Stomach smooth muscle (tissue), 2 donors: ENCODE measurements around the gene CCDC85C.
"Not testable (repeated sequence)": the region's sequence is repeated elsewhere in the genome, so short reads cannot be mapped to it uniquely, and the experiment has no call there.

Experiments
- H3K27ac ChIP-seq: one replicate; pipeline ENCODE4 v1.7.0; 2013; ENCODE audit warnings: mild to moderate bottlenecking, low read length, inconsistent platforms
- H3K27me3 ChIP-seq, 2 donors: one replicate each; pipeline ENCODE4 v1.7.0; 2013; ENCODE audit warnings: low read length in 2 of 2; ENCODE audit not compliant: insufficient read depth in 2 of 2, control insufficient read depth in 1 of 2
- H3K36me3 ChIP-seq, 2 donors: one replicate each; pipeline ENCODE4 v1.7.0; 2013; ENCODE audit warnings: low read length in 2 of 2; ENCODE audit not compliant: control insufficient read depth in 2 of 2, insufficient read depth in 2 of 2
- H3K4me1 ChIP-seq: one replicate; pipeline ENCODE4 v1.7.0; 2013; ENCODE audit warnings: low read length; ENCODE audit not compliant: control insufficient read depth, insufficient read depth
- H3K4me3 ChIP-seq, 2 donors: one replicate each; pipeline ENCODE4 v1.7.0; 2013; ENCODE audit warnings: low read length in 2 of 2
- H3K9ac ChIP-seq, 2 donors: one replicate each; pipeline ENCODE4 v1.7.0; 2013; ENCODE audit warnings: low read length in 2 of 2, mild to moderate bottlenecking in 1 of 2
- H3K9me3 ChIP-seq, 2 donors: one replicate each; pipeline ENCODE4 v1.7.0; 2013; ENCODE audit warnings: low read length in 2 of 2; ENCODE audit not compliant: control insufficient read depth in 2 of 2
- donor health status: healthy.
- donor health status: Pancreatic carcinoma.

Gene CCDC85C

DNA sequence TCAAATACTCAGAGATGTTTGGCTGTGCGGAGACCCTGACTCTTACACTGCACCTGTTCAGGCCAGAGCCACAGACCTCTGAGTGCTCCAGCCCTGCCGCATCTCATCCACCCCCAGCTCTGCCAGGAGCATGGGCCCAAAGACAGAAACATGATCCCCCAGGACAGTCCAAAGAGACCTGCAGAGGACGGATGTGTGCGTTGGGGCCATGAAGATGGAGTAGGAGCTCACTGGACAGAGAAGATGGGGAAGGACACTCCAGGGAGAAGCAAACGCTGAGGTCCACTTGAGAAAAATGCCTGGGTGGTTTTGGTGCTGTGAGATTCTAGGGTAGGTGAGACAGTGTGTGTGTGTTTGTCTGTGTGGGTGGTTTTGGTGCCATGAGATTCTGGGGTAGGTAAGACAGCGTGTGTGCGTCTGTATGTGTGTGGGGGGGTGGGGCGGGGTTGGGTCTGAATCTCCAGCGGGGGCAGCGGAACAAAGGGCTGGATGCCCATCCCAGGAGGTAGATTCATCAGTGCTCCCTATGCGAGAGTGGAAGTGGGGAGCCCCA, 40.1 kb upstream of the CCDC85C start:
- H3K4me3 ChIP-seq = no peak overlapping the region
- H3K36me3 ChIP-seq = no peaks in the 10 kb centered on the region
- H3K9ac ChIP-seq = no peak overlapping the region
- H3K4me1 ChIP-seq = peaks cover 15% of the 10 kb centered on the region
- no peak overlapping the region for H3K27ac ChIP-seq
- H3K27me3 ChIP-seq = peaks cover 0 to 4% of the 10 kb centered on the region in 2 donors
- H3K9me3 ChIP-seq = no peaks in the 10 kb centered on the region

DNA sequence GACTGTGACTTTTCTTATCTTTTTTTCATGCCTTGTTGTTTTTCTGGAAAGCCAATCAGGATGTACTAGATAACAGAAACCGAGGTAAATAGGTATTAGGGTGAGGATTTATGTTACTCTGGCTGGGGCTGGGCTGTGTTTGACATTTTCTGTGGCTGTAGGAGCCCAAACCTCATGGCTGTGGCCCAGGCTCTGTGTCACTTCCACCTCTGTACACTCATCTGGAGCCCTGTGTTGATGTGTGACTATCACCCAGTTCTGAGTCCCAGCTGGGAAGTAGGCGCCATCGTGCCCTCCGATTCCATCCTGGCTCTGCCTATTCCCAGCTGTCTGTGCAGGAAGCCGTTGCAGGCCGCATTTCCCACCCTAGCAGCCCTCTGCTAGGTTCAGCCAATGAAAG, 39.3 kb upstream of the CCDC85C start:
- Histone ChIP-seq H3K27me3 (peaks cover 0 to 4% of the 10 kb centered on the region in 2 donors), H3K36me3 (no peaks in the 10 kb centered on the region), H3K9me3 (no peaks in the 10 kb centered on the region), H3K4me1 (peaks cover 15% of the 10 kb centered on the region), H3K27ac (no peak overlapping the region), H3K9ac (no peak overlapping the region), H3K4me3 (no peak overlapping the region)

DNA sequence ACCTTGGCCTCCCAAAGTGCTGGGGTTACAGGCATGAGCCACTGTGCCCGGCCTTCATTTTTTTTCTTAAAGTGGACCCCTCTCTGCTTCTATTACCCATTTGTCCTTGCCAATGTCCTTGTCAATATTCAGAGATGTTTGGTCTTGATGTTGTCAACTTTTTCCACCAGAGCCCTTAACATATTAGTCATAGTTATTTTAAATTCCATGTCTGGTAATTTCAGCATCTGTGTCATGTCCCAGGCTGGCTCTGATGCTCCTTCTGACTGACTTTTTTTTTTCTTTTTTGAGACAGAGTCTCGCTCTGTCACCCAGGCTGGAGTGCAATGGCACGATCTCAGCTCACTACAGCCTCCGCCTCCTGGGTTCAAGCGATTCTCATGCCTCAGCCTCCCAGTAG, 38.8 kb upstream of the CCDC85C start:
- H3K9me3 ChIP-seq, H3K9ac ChIP-seq, H3K27me3 ChIP-seq, H3K27ac ChIP-seq, H3K4me3 ChIP-seq, H3K36me3 ChIP-seq: not testable (repeated sequence)
- H3K4me1 ChIP-seq = peaks cover 15% of the 10 kb centered on the region

DNA sequence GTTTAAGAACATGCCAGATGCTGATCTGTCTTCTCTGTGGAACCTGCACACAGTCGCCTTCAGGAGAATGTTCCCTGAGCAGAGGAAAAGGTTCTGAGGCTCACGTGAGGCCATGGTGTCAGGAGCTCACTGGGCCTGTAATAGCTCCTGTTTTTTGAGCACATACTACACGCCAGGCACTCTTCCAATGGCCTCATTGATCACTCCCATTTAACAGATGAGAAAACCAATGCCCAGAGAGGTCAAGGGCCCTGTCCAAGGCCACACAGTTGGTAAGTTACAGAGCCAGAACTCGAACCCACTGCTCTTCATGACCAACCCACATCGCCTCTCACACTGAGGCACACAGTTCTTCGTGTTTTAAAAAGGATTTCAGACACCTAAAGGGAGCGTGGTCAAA, 33.6 kb upstream of the CCDC85C start:
- no peak overlapping the region for H3K4me3 ChIP-seq
- no peaks in the 10 kb centered on the region for H3K4me1 ChIP-seq
- H3K9me3 ChIP-seq = no peaks in the 10 kb centered on the region
- no peak overlapping the region for H3K27ac ChIP-seq
- H3K27me3 ChIP-seq = peaks cover 0 to 3% of the 10 kb centered on the region in 2 donors
- no peaks in the 10 kb centered on the region for H3K36me3 ChIP-seq
- H3K9ac ChIP-seq = no peak overlapping the region

DNA sequence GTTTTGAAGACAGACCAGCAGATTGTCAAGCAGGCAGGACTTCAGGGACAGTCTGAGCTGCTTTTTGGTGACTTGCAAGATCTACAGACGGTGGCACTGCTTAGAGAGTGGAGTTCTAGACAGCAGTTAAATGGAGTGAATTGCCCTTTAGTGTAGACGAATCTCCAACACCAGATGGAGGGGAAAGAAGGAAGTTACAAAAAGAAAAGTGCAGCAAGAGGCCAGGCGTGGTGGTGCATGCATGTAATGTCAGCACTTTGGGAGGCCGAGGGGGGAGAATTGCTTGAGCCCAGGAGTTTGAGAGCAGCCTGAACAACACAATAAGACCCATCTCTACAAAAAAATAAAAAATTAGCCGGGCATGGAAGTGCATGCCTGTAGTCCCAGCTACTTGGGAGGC, 32.5 kb upstream of the CCDC85C start:
- Histone ChIP-seq H3K27me3 (peaks cover 0 to 3% of the 10 kb centered on the region in 2 donors), H3K27ac (no peak overlapping the region), H3K4me1 (no peaks in the 10 kb centered on the region), H3K9ac (no peak overlapping the region), H3K9me3 (no peaks in the 10 kb centered on the region), H3K4me3 (no peak overlapping the region), H3K36me3 (no peaks in the 10 kb centered on the region)

DNA sequence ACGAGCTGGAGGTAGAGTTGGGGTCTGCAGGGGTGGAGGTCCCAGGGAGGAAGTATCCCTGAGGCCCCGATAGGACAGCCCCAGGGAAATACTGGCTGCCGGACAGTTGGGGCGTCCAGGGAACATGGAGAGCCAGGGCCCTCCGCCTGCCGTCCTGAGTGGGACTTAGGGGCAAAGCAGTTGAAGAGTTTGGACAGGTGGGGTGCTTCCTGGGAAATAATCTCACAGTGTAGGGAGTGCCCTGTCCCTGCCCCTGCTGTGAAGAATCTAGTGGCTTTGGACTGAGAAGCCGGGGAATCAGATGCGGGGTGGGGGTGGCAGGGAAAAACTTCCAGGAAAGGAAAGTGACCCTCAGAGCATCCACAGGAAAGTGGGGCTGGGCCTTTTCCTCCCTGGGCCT, 31.1 kb upstream of the CCDC85C start:
- Histone ChIP-seq H3K27ac (no peak overlapping the region), H3K9me3 (no peaks in the 10 kb centered on the region), H3K27me3 (peaks cover 0 to 3% of the 10 kb centered on the region in 2 donors), H3K36me3 (no peaks in the 10 kb centered on the region), H3K4me3 (no peak overlapping the region), H3K4me1 (no peaks in the 10 kb centered on the region), H3K9ac (no peak overlapping the region)

DNA sequence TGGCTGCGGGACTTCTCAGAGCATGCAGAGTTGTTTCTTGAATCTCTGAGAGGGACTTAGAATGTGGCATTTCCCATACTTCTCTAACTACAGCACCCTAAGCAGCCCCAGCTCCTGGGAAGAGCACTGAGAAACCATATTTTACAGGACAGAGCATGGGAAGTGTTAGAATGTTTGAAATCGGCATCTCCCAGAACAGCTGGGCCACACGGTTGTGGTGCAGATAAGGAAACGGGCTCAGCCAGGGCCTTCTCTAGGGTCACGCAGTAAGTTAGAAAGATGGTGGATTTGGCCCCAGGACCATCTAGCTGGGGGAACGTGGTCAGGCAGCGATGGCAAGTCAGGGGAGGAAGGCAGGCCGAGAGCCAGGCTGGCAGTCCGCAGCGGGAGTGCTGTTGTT, 30.4 kb upstream of the CCDC85C start:
- H3K4me1 ChIP-seq = no peaks in the 10 kb centered on the region
- no peaks in the 10 kb centered on the region for H3K9me3 ChIP-seq
- no peak overlapping the region for H3K4me3 ChIP-seq
- H3K36me3 ChIP-seq = no peaks in the 10 kb centered on the region
- no peak overlapping the region for H3K9ac ChIP-seq
- H3K27me3 ChIP-seq = peaks cover 0 to 3% of the 10 kb centered on the region in 2 donors
- H3K27ac ChIP-seq = no peak overlapping the region

DNA sequence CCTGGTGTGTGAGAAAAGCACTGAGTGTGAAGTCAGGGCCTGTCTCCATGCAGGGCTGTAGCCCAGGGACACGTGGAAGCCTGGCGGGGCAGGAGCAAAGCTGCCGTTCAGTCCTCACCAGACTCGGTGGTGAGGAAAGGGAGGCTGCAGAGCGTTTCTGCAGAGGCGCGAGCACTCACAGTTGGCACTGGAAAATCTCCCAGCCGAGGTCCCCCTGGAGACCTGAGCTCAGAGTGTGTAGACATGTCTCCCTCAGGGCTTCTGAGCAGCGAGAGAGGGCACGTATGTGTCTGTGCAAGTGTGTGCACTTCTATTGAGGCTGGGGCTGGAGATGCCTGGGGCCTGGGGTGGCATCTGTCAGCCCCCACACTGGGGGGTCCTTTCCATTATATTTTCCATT, 29.9 kb upstream of the CCDC85C start:
- no peaks in the 10 kb centered on the region for H3K36me3 ChIP-seq
- no peak overlapping the region for H3K4me3 ChIP-seq
- no peak overlapping the region for H3K27ac ChIP-seq
- H3K4me1 ChIP-seq = peaks cover 3% of the 10 kb centered on the region
- H3K9me3 ChIP-seq = no peaks in the 10 kb centered on the region
- no peak overlapping the region for H3K9ac ChIP-seq
- H3K27me3 ChIP-seq = peaks cover 0 to 3% of the 10 kb centered on the region in 2 donors

DNA sequence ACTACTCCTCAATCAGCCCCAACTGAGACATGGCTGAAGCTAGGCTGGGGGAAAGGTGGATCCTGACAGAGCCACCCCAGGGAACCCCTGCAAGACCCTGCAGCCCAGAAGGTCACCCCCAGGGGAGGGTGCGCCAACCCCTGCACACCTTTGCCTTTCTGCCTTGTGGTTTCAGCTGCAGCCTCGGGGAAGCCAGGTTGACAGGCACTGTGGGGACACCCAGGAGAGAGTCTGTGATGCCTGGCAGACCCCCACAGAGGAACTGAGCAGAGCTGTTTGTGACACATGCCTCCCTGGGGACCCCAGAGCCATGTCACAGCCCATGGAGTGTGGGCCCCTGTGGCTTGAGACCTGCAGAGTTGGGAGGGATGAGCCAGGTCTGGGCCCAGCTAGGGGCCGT, 29.1 kb upstream of the CCDC85C start:
- peaks cover 0 to 3% of the 10 kb centered on the region in 2 donors for H3K27me3 ChIP-seq
- no peaks in the 10 kb centered on the region for H3K9me3 ChIP-seq
- H3K4me3 ChIP-seq = no peak overlapping the region
- H3K36me3 ChIP-seq = no peaks in the 10 kb centered on the region
- H3K9ac ChIP-seq = no peak overlapping the region
- H3K4me1 ChIP-seq = peaks cover 7% of the 10 kb centered on the region
- no peak overlapping the region for H3K27ac ChIP-seq

DNA sequence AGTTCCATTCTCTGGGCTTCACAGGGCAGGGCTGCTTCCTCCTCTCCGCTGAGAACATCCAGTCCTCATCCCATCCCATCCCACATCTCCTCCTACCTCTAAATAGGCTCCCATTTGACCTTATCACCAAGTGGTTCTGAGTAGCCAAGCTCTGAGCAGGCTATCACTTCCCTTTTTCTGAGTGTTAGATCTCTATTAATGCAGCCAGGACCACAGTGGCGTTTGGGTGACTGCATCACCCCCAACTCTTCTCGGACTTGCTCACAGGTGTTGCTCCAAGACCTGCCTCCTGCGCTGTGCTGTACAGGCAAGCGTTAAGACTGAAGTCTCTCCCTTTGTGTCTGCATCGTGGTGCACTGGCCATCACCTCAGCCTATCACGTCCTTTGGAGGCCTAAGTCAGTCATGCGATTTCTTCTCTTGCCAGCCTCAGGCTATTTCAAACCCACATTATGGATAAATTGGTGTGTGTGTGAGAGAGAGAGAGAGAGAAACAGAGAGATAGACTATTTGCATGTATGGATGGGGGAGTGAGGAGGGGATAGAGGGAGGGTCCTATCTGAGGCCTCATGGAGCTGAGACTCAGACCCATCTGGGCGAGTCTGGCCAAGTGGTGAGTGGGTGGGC, 28.5 kb upstream of the CCDC85C start:
- H3K4me3 ChIP-seq = no peak overlapping the region
- no peak overlapping the region for H3K27ac ChIP-seq
- H3K36me3 ChIP-seq = no peaks in the 10 kb centered on the region
- no peak overlapping the region for H3K9ac ChIP-seq
- peaks cover 7% of the 10 kb centered on the region for H3K4me1 ChIP-seq
- H3K27me3 ChIP-seq = peaks cover 0 to 3% of the 10 kb centered on the region in 2 donors
- no peaks in the 10 kb centered on the region for H3K9me3 ChIP-seq

DNA sequence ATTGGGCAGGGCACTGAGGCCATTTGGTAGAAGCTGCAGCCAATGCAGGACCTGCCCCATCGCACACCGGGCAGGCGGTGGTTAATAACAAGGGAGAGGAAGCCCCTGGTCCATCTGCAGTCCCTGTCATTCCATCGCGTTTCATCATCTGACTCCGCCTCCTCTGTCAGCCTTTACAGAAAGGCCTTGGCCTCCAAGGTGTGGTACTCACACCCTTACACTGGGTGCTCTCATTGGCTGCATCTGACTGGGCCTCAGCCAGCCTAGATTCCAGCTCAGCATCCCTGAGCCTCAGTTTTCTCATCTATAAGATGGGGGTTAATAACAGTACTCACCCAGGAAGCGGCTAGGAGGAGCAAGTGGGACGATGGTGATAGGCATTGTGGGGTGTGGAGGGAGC, 26.2 kb upstream of the CCDC85C start:
- Histone ChIP-seq H3K27ac (no peak overlapping the region), H3K9me3 (no peaks in the 10 kb centered on the region), H3K27me3 (peaks cover 0 to 3% of the 10 kb centered on the region in 2 donors), H3K9ac (no peak overlapping the region), H3K36me3 (no peaks in the 10 kb centered on the region), H3K4me1 (peaks cover 7% of the 10 kb centered on the region), H3K4me3 (no peak overlapping the region)
